ENCODE measurements around the gene PLEKHA4. TPM values are rescaled to one million over a fixed set of nuclear protein-coding genes. Genes with fewer than 3 reads are reported as not detected.
"Not testable (repeated sequence)": the region's sequence is repeated elsewhere in the genome, so short reads cannot be mapped to it uniquely, and the experiment has no call there.

Gene PLEKHA4, protein sequence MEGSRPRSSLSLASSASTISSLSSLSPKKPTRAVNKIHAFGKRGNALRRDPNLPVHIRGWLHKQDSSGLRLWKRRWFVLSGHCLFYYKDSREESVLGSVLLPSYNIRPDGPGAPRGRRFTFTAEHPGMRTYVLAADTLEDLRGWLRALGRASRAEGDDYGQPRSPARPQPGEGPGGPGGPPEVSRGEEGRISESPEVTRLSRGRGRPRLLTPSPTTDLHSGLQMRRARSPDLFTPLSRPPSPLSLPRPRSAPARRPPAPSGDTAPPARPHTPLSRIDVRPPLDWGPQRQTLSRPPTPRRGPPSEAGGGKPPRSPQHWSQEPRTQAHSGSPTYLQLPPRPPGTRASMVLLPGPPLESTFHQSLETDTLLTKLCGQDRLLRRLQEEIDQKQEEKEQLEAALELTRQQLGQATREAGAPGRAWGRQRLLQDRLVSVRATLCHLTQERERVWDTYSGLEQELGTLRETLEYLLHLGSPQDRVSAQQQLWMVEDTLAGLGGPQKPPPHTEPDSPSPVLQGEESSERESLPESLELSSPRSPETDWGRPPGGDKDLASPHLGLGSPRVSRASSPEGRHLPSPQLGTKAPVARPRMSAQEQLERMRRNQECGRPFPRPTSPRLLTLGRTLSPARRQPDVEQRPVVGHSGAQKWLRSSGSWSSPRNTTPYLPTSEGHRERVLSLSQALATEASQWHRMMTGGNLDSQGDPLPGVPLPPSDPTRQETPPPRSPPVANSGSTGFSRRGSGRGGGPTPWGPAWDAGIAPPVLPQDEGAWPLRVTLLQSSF
- total RNA-seq (4.1 TPM), polyA plus RNA-seq (17.3 TPM)
- long read RNA-seq, donor 1: 0 reads
- long read RNA-seq, donor 2, partial matches to known transcripts: 62 of 67 reads
- long read RNA-seq, donor 2, other reads (novel, unspliced or antisense): 5 of 67 reads
- long read RNA-seq, donor 3, partial matches to known transcripts: 71 of 83 reads
- long read RNA-seq, donor 3, other reads (novel, unspliced or antisense): 12 of 83 reads
- long read RNA-seq, donor 4: 0 reads
- long read RNA-seq, donor 5, partial matches to known transcripts: 28 of 30 reads
- long read RNA-seq, donor 5, other reads (novel, unspliced or antisense): 0 of 30 reads
- long read RNA-seq, donor 6, partial matches to known transcripts: 0 of 1 reads
- long read RNA-seq, donor 6, other reads (novel, unspliced or antisense): 0 of 1 reads
- long read RNA-seq, donor 7: 0 reads
- long read RNA-seq, donor 8: 0 reads
- long read RNA-seq, donor 9: 0 reads
- long read RNA-seq, donor 10, partial matches to known transcripts: 2,263 of 2,302 reads
- long read RNA-seq, donor 10, other reads (novel, unspliced or antisense): 39 of 2,302 reads

DNA sequence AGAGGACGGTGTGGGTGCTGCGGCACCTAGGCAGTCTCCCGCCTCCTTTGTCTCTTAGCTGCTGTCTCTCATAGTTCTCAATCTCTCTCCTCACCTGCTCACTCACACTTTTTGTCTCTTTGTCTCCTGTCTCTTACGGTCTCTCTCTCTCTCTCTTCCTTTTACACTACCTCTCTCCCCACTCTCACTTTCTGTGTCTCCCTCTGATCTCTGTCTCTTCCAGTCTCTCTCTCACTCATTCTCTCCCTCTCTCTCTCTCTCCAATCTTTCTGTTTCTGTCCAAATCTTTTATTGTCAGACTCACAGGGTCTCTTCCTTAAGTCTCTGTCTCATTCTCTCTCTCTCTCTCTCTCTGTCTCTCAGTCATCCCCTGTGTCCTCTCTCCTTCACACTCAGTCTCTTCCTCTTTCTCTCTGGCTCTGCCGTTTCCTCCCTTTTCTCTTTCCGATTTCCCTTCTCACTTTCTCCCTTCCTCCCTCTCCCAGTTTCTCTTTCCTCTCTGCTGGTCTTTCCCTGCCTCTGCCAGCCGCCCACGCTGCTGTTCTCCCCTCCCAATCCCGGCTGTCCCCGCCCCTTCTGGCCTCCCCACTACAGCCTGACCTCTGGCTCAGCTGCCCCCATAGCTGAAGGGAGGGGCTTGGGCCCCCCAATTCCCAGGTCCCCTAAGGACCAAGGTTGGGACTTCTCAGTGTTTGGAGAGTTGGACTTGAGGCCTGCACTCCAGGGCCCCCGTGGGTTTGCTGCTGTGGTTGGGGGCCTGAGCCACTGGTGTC, at the start of gene PLEKHA4:
Gene PLEKHA4 (minus strand): TSS at position 504 of the 773 bp plus-strand sequence. CDS start 997 bp downstream, outside the sequence.
- Histone ChIP-seq H3K9me3 (ENCODE audit: control insufficient read depth in 2 of 2, insufficient read depth in 1 of 2, low read length in 1 of 2) (no peaks in the 10 kb centered on the region), H3K4me1 (ENCODE audit: control insufficient read depth in 2 of 2, insufficient read depth in 2 of 2, low read length in 2 of 2) (peaks cover 2 to 17% of the 10 kb centered on the region in 2 donors), H3K27me3 (ENCODE audit: control insufficient read depth in 2 of 2, insufficient read depth in 1 of 2, low read length in 1 of 2) (peaks cover 0 to 25% of the 10 kb centered on the region in 2 donors), H3K27ac (ENCODE audit: low read depth in 1 of 2, low read length in 1 of 2) (peak within 1 kb of the TSS; percentile 55), H3K36me3 (ENCODE audit: control insufficient read depth in 2 of 2, insufficient read depth in 2 of 2, low read length in 1 of 2) (no peaks in the 10 kb centered on the region), H3K4me3 (ENCODE audit: low read length in 2 of 2) (no peak within 1 kb of the TSS)
- DNase-seq (ENCODE audit: low read depth in 6 of 9, low spot score in 9 of 9): no peak
- 82% methylated on average over 11 of the region's 11 CpGs for whole genome bisulfite sequencing

DNA sequence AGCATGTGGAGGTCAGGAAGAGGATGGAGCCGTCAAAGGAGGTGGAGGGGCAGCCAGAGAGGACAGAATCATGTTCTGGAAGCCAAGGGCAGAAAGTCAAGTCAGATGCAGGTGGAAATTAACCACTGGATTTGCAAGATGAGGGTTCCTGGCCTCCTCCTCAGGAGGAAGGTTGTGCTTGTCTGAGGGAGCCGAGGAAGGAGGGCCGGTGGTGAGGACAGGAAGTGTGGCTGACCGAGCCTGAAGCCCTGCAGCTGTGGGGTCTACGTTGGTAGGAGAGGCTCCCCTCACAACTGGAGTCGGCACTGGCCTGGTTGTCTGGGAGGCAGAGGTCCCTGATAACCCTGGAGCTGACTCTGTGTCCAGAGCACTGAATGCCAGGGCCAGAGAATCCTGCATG, 49.7 kb upstream of the PLEKHA4 start:
- 83% methylated on average over 6 of the region's 6 CpGs for WGBS
- Histone ChIP-seq H3K27me3 (ENCODE audit: control insufficient read depth in 2 of 2, insufficient read depth in 1 of 2, low read length in 1 of 2) (no peaks in the 10 kb centered on the region), H3K4me3 (ENCODE audit: low read length in 2 of 2) (no peak overlapping the region), H3K36me3 (ENCODE audit: control insufficient read depth in 2 of 2, insufficient read depth in 2 of 2, low read length in 1 of 2) (peaks cover 56 to 69% of the 10 kb centered on the region in 2 donors), H3K4me1 (ENCODE audit: control insufficient read depth in 2 of 2, insufficient read depth in 2 of 2, low read length in 2 of 2) (no peaks in the 10 kb centered on the region), H3K9me3 (ENCODE audit: control insufficient read depth in 2 of 2, insufficient read depth in 1 of 2, low read length in 1 of 2) (no peaks in the 10 kb centered on the region), H3K27ac (ENCODE audit: low read depth in 1 of 2, low read length in 1 of 2) (no peak overlapping the region)
- DNase-seq (ENCODE audit: low read depth in 6 of 9, low spot score in 9 of 9): no peak

- 92% methylated on average over 8 of the region's 8 CpGs for WGBS
- no peak for DNase-seq (ENCODE audit: low read depth in 6 of 9, low spot score in 9 of 9)
Measured at GRCh38 chr19:48915757-48916156, 47.3 kb upstream of the PLEKHA4 start.

DNA sequence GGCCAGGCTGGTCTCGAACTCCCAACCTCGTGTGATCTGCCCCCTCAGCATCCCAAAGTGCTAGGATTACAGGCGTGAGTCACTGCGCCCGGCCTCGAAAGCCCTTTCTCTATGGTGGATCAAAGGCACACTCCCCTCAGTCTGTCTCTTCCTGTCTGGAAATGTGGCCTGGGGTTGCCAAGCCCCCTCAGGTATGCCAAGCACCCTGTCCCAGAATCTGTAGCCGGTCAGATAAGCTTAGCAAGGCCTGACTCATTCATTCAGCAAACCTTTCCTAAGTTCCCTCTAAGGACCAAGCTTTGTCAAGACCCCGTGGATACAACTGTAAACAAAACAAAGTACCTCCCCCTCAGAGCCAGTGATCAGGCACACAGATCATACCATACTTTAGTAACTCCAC, 45.8 kb upstream of the PLEKHA4 start:
- peaks cover 53 to 71% of the 10 kb centered on the region in 2 donors for H3K36me3 ChIP-seq (ENCODE audit: control insufficient read depth in 2 of 2, insufficient read depth in 2 of 2, low read length in 1 of 2)
- H3K4me1 ChIP-seq (ENCODE audit: control insufficient read depth in 2 of 2, insufficient read depth in 2 of 2, low read length in 2 of 2): no peaks in the 10 kb centered on the region
- no peaks in the 10 kb centered on the region for H3K27me3 ChIP-seq (ENCODE audit: control insufficient read depth in 2 of 2, insufficient read depth in 1 of 2, low read length in 1 of 2)
- 96% methylated on average over 8 of the region's 8 CpGs for WGBS
- DNase-seq (ENCODE audit: low read depth in 6 of 9, low spot score in 9 of 9): no peak
- no peak overlapping the region for H3K4me3 ChIP-seq (ENCODE audit: low read length in 2 of 2)
- no peak overlapping the region for H3K27ac ChIP-seq (ENCODE audit: low read depth in 1 of 2, low read length in 1 of 2)
- H3K9me3 ChIP-seq (ENCODE audit: control insufficient read depth in 2 of 2, insufficient read depth in 1 of 2, low read length in 1 of 2): no peaks in the 10 kb centered on the region

More at GRCh38 chr19:48915757-48916156, 47.3 kb upstream of the PLEKHA4 start:
- Histone ChIP-seq H3K4me1 (ENCODE audit: control insufficient read depth in 2 of 2, insufficient read depth in 2 of 2, low read length in 2 of 2) (no peaks in the 10 kb centered on the region), H3K36me3 (ENCODE audit: control insufficient read depth in 2 of 2, insufficient read depth in 2 of 2, low read length in 1 of 2) (peaks cover 49 to 71% of the 10 kb centered on the region in 2 donors), H3K4me3 (ENCODE audit: low read length in 2 of 2) (no peak overlapping the region), H3K9me3 (ENCODE audit: control insufficient read depth in 2 of 2, insufficient read depth in 1 of 2, low read length in 1 of 2) (no peaks in the 10 kb centered on the region), H3K27me3 (ENCODE audit: control insufficient read depth in 2 of 2, insufficient read depth in 1 of 2, low read length in 1 of 2) (no peaks in the 10 kb centered on the region), H3K27ac (ENCODE audit: low read depth in 1 of 2, low read length in 1 of 2) (no peak overlapping the region)

- peak in 1 of 9 donors; percentile 42 for DNase-seq (ENCODE audit: low read depth in 6 of 9, low spot score in 9 of 9)
- Histone ChIP-seq H3K9me3 (ENCODE audit: control insufficient read depth in 2 of 2, insufficient read depth in 1 of 2, low read length in 1 of 2) (no peaks in the 10 kb centered on the region), H3K4me1 (ENCODE audit: control insufficient read depth in 2 of 2, insufficient read depth in 2 of 2, low read length in 2 of 2) (no peaks in the 10 kb centered on the region), H3K4me3 (ENCODE audit: low read length in 2 of 2) (no peak overlapping the region), H3K27me3 (ENCODE audit: control insufficient read depth in 2 of 2, insufficient read depth in 1 of 2, low read length in 1 of 2) (no peaks in the 10 kb centered on the region), H3K27ac (ENCODE audit: low read depth in 1 of 2, low read length in 1 of 2) (no peak overlapping the region), H3K36me3 (ENCODE audit: control insufficient read depth in 2 of 2, insufficient read depth in 2 of 2, low read length in 1 of 2) (peaks cover 53 to 67% of the 10 kb centered on the region in 2 donors)
- WGBS: 98% methylated on average over 9 of the region's 9 CpGs
Measured at GRCh38 chr19:48913114-48913889, 44.9 kb upstream of the PLEKHA4 start.

GRCh38 chr19:48910803-48911202, 42.4 kb upstream of the PLEKHA4 start:
- Histone ChIP-seq H3K4me1 (ENCODE audit: control insufficient read depth in 2 of 2, insufficient read depth in 2 of 2, low read length in 2 of 2) (no peaks in the 10 kb centered on the region), H3K9me3 (ENCODE audit: control insufficient read depth in 2 of 2, insufficient read depth in 1 of 2, low read length in 1 of 2) (peaks cover 0 to under 1% of the 10 kb centered on the region in 2 donors), H3K27me3 (ENCODE audit: control insufficient read depth in 2 of 2, insufficient read depth in 1 of 2, low read length in 1 of 2) (no peaks in the 10 kb centered on the region), H3K36me3 (ENCODE audit: control insufficient read depth in 2 of 2, insufficient read depth in 2 of 2, low read length in 1 of 2) (peaks cover 66 to 77% of the 10 kb centered on the region in 2 donors), H3K4me3 (ENCODE audit: low read length in 2 of 2) (no peak overlapping the region), H3K27ac (ENCODE audit: low read depth in 1 of 2, low read length in 1 of 2) (no peak overlapping the region)
- WGBS: 96% methylated on average over 2 of the region's 2 CpGs
- DNase-seq (ENCODE audit: low read depth in 6 of 9, low spot score in 9 of 9): no peak

DNA sequence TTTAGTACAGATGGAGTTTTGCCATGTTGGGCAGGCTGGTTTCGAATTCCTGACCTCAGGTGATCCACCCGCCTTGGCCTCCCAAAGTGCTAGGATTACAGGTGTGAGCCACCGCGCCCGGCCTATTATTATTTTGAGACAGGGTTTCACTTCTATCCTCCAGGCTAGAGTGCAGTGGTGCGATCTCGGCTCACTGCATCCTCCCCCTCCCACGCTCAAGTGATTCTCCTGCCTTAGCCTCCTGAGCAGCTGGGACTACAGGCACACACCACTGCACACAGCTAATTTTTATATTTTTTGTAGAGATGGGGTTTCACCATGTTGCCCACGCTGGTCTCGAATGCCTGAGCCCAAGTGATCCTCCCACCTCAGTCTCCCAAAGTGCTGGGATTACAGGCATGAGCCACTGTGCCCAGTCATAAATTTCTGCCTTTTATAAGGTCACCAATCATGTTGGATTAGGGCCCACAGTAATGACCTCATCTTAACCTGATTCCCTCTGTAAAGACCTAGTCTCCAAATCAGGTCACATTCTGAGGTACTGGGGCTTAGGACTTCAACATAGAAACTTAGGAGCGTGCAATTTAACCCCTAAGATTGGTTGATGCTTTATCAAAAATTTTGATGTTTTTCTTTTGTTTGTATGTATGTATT, 41.1 kb upstream of the PLEKHA4 start:
- not testable (repeated sequence) for H3K27me3 ChIP-seq (ENCODE audit: control insufficient read depth in 2 of 2, insufficient read depth in 1 of 2, low read length in 1 of 2); H3K4me3 ChIP-seq (ENCODE audit: low read length in 2 of 2); H3K27ac ChIP-seq (ENCODE audit: low read depth in 1 of 2, low read length in 1 of 2); H3K4me1 ChIP-seq (ENCODE audit: control insufficient read depth in 2 of 2, insufficient read depth in 2 of 2, low read length in 2 of 2); DNase-seq (ENCODE audit: low read depth in 6 of 9, low spot score in 9 of 9); H3K9me3 ChIP-seq (ENCODE audit: control insufficient read depth in 2 of 2, insufficient read depth in 1 of 2, low read length in 1 of 2)
- H3K36me3 ChIP-seq (ENCODE audit: control insufficient read depth in 2 of 2, insufficient read depth in 2 of 2, low read length in 1 of 2): peaks cover 71 to 78% of the 10 kb centered on the region in 2 donors
- WGBS: 95% methylated on average over 11 of the region's 11 CpGs
